ENCODE measurements around the gene KRTAP6-2. TPM values are rescaled to one million over a fixed set of nuclear protein-coding genes. Genes with fewer than 3 reads are reported as not detected.

KRTAP6-2 gene
- total RNA-seq, 1 experiment from 2014 or later: not detected

DNA sequence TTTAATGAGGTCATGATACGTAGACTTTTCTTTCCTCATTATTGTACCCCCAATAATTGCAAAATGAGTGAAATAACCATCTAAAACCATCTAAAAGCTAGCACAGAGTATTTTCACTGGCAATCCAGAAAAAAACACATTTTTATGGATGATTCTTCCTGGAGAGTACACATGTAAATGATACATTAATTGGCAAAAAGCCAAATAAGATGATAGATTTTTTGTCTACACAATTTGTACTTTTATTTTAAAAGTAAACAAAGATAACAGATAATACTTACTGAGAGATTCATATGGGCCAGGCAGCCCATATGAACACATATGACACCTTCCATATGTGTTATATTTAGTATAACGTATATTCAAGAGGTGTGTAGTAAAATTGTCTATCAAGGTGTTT is 35.1 kb downstream of the KRTAP6-2 start:
- H3K27ac ChIP-seq (ENCODE audit: low read depth, low read length, poor library complexity, severe bottlenecking): no peak overlapping the region
- H3K36me3 ChIP-seq (ENCODE audit: insufficient read depth, low read length, poor library complexity, severe bottlenecking): no peaks in the 10 kb centered on the region
- intact Hi-C loops (cut with micrococcal nuclease; ENCODE audit: unreplicated experiment): no loop called here
- H3K27me3 ChIP-seq (replicated peaks; ENCODE audit: insufficient read depth, low read depth, low read length, poor library complexity): no peaks in the 10 kb centered on the region
- no peak overlapping the region for H3K4me3 ChIP-seq (ENCODE audit: low read depth, low read length, poor library complexity, severe bottlenecking)
- BruUV-seq (replicated peaks): no TSS peak
- H3K4me1 ChIP-seq (ENCODE audit: insufficient read depth, low read length, poor library complexity, severe bottlenecking): no peaks in the 10 kb centered on the region
- TF ChIP-seq EZH2 (IDR thresholded peaks at IDR 0.05; ENCODE audit: borderline replicate concordance, low read depth, low read length, poor library complexity, severe bottlenecking): no peak
- TF ChIP-seq, protein P1, sequence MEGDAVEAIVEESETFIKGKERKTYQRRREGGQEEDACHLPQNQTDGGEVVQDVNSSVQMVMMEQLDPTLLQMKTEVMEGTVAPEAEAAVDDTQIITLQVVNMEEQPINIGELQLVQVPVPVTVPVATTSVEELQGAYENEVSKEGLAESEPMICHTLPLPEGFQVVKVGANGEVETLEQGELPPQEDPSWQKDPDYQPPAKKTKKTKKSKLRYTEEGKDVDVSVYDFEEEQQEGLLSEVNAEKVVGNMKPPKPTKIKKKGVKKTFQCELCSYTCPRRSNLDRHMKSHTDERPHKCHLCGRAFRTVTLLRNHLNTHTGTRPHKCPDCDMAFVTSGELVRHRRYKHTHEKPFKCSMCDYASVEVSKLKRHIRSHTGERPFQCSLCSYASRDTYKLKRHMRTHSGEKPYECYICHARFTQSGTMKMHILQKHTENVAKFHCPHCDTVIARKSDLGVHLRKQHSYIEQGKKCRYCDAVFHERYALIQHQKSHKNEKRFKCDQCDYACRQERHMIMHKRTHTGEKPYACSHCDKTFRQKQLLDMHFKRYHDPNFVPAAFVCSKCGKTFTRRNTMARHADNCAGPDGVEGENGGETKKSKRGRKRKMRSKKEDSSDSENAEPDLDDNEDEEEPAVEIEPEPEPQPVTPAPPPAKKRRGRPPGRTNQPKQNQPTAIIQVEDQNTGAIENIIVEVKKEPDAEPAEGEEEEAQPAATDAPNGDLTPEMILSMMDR (conservative IDR thresholded peaks at IDR 0.05; ENCODE audit: low read depth, low read length): no peak
- ChIA-PET POLR2A (ENCODE audit: low non-redundant PET) (no interaction called here), CTCF (no interaction called here)
- H3K9me3 ChIP-seq (ENCODE audit: low read depth, low read length, poor library complexity, severe bottlenecking): peaks cover 7% of the 10 kb centered on the region
- DNase-seq (ENCODE audit: low spot score): no peak

DNA sequence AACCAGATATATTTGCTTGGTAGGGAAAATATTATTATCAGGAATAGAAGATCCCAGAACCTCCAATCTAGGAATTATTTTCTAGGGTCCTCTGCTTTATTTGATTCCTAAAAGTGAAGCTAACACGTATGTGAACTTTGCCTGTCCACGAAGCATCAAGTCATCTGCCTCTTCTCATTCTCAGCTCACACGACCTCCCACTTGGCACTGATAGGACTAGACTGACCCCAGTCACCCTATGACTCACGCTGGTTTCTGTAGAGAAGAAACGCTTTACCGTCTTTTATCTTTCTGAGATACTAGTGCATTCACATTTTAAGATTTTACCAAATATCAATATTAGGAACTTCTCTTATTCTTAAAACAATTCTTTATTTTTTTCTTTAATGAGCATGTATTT is 35.6 kb downstream of the KRTAP6-2 start:
- no peak overlapping the region for H3K27ac ChIP-seq (ENCODE audit: low read depth, low read length, poor library complexity, severe bottlenecking)
- ChIA-PET CTCF (no interaction called here), POLR2A (ENCODE audit: low non-redundant PET) (no interaction called here)
- H3K27me3 ChIP-seq (replicated peaks; ENCODE audit: insufficient read depth, low read depth, low read length, poor library complexity): no peaks in the 10 kb centered on the region
- intact Hi-C loops (cut with micrococcal nuclease; ENCODE audit: unreplicated experiment): no loop called here
- DNase-seq (ENCODE audit: low spot score): no peak
- H3K4me3 ChIP-seq (ENCODE audit: low read depth, low read length, poor library complexity, severe bottlenecking): no peak overlapping the region
- H3K9me3 ChIP-seq (ENCODE audit: low read depth, low read length, poor library complexity, severe bottlenecking): peaks cover 7% of the 10 kb centered on the region
- TF ChIP-seq, protein P1 (conservative IDR thresholded peaks at IDR 0.05; ENCODE audit: low read depth, low read length): no peak
- TF ChIP-seq EZH2 (IDR thresholded peaks at IDR 0.05; ENCODE audit: borderline replicate concordance, low read depth, low read length, poor library complexity, severe bottlenecking): no peak
- H3K4me1 ChIP-seq (ENCODE audit: insufficient read depth, low read length, poor library complexity, severe bottlenecking): no peaks in the 10 kb centered on the region
- BruUV-seq (replicated peaks): no TSS peak
- H3K36me3 ChIP-seq (ENCODE audit: insufficient read depth, low read length, poor library complexity, severe bottlenecking): no peaks in the 10 kb centered on the region

DNA sequence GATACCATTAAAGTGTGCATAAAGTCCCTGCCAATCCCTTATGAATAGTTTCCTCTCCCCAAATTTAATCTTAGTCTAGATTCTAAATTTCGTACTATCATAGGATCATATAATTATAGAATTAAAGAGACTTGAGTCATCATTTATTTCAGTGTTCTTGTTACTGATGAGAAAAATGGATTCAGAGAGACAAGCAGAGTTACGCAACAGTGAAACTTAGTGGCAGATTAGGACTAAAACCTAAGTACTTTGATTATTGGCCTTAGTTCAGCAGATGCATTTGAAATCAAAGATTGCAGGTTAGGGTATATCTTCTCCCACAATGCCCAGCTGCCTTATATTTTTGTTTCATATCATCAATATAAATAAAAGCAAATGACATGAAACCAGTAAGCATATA is 36.7 kb downstream of the KRTAP6-2 start:
- POLR2A ChIA-PET (ENCODE audit: low non-redundant PET): no interaction called here
- CTCF ChIA-PET: no interaction called here

More for the DNA sequence above, 36.7 kb downstream of the KRTAP6-2 start:
- no peak overlapping the region for H3K27ac ChIP-seq (ENCODE audit: low read depth, low read length, poor library complexity, severe bottlenecking)
- TF ChIP-seq, protein P1 (conservative IDR thresholded peaks at IDR 0.05; ENCODE audit: low read depth, low read length): no peak
- TF ChIP-seq EZH2 (IDR thresholded peaks at IDR 0.05; ENCODE audit: borderline replicate concordance, low read depth, low read length, poor library complexity, severe bottlenecking): no peak
- H3K27me3 ChIP-seq (replicated peaks; ENCODE audit: insufficient read depth, low read depth, low read length, poor library complexity): no peaks in the 10 kb centered on the region
- H3K4me3 ChIP-seq (ENCODE audit: low read depth, low read length, poor library complexity, severe bottlenecking): no peak overlapping the region
- H3K36me3 ChIP-seq (ENCODE audit: insufficient read depth, low read length, poor library complexity, severe bottlenecking): no peaks in the 10 kb centered on the region
- intact Hi-C loops (cut with micrococcal nuclease; ENCODE audit: unreplicated experiment): no loop called here
- peaks cover 7% of the 10 kb centered on the region for H3K9me3 ChIP-seq (ENCODE audit: low read depth, low read length, poor library complexity, severe bottlenecking)
- no TSS peak for BruUV-seq (replicated peaks)
- DNase-seq (ENCODE audit: low spot score): no peak
- H3K4me1 ChIP-seq (ENCODE audit: insufficient read depth, low read length, poor library complexity, severe bottlenecking): no peaks in the 10 kb centered on the region

All from A673 (cell line).